ENCODE results near the gene TMEM163.
"Not testable (repeated sequence)": the region's sequence is repeated elsewhere in the genome, so short reads cannot be mapped to it uniquely, and the experiment has no call there.

Gene TMEM163

GRCh38 chr2:134512734-134513464, 205.9 kb downstream of the TMEM163 start:
- DNase-seq: no peak

GRCh38 chr2:134508391-134508790, 210.4 kb downstream of the TMEM163 start:
- DNase-seq: no peak

- DNase-seq: no peak
These were observed 211.1 kb downstream of the TMEM163 start for GRCh38 chr2:134507697-134508096.

- not testable (repeated sequence) for DNase-seq
These were observed 211.6 kb downstream of the TMEM163 start for GRCh38 chr2:134507159-134507558.

GRCh38 chr2:134505446-134505845, 213.4 kb downstream of the TMEM163 start:
- no peak for DNase-seq

- no peak for DNase-seq
These were observed 214.0 kb downstream of the TMEM163 start for GRCh38 chr2:134504586-134505336.

GRCh38 chr2:134502104-134502503, 216.7 kb downstream of the TMEM163 start:
- no peak for DNase-seq

GRCh38 chr2:134501476-134502091, 217.2 kb downstream of the TMEM163 start:
- DNase-seq: no peak

- no peak for DNase-seq
These were observed 218.4 kb downstream of the TMEM163 start for GRCh38 chr2:134500211-134500935.

- DNase-seq: no peak
These were observed 219.4 kb downstream of the TMEM163 start for GRCh38 chr2:134499307-134499926.

GRCh38 chr2:134498654-134499053, 220.1 kb downstream of the TMEM163 start:
- DNase-seq: no peak

GRCh38 chr2:134493797-134494196, 225.0 kb downstream of the TMEM163 start:
- DNase-seq: no peak

- DNase-seq: no peak
These were observed 226.9 kb downstream of the TMEM163 start for GRCh38 chr2:134491771-134492441.

- DNase-seq: no peak
These were observed 227.8 kb downstream of the TMEM163 start for GRCh38 chr2:134491022-134491421.

- DNase-seq: no peak
These were observed 228.2 kb downstream of the TMEM163 start for GRCh38 chr2:134490559-134490958.

- DNase-seq: no peak
These were observed 228.9 kb downstream of the TMEM163 start for GRCh38 chr2:134489732-134490384.

GRCh38 chr2:134482766-134483340, 235.9 kb downstream of the TMEM163 start:
- DNase-seq: no peak

- no peak for DNase-seq
These were observed 236.6 kb downstream of the TMEM163 start for GRCh38 chr2:134482131-134482723.

- no peak for DNase-seq
These were observed 239.0 kb downstream of the TMEM163 start for GRCh38 chr2:134479696-134480330.

GRCh38 chr2:134476982-134477381, 241.8 kb downstream of the TMEM163 start:
- DNase-seq: not testable (repeated sequence)
